Mesenchymal stem cell (in vitro differentiated cells and primary cell): Measurements from ENCODE around the gene ANKRD29.

Source experiments
- DNase-seq: peaks from one replicate; pipeline ENCODE4 v3.0.0-alpha.2; 2013
- H2AFZ ChIP-seq: one replicate; pipeline ENCODE4 v1.6.1; 2013; ENCODE audit warnings: low read depth, mild to moderate bottlenecking, control low read depth, inconsistent platforms, low read length, moderate library complexity
- H2AK5ac ChIP-seq: 2 replicates; pipeline ENCODE4 v1.6.1; 2013; ENCODE audit warnings: low read length, moderate library complexity, mild to moderate bottlenecking, inconsistent platforms; ENCODE audit not compliant: severe bottlenecking
- H2BK120ac ChIP-seq: one replicate; pipeline ENCODE4 v1.6.1; 2013; ENCODE audit warnings: low read depth, mild to moderate bottlenecking, inconsistent platforms, low read length, moderate library complexity
- H2BK12ac ChIP-seq, 2 experiments: one replicate each; pipeline ENCODE4 v1.6.1; 2013; ENCODE audit warnings: inconsistent platforms in 2 of 2, low read length in 2 of 2, mild to moderate bottlenecking in 2 of 2, moderate library complexity in 2 of 2, control low read depth in 1 of 2
- H2BK15ac ChIP-seq: one replicate; pipeline ENCODE4 v1.6.1; 2013; ENCODE audit warnings: mild to moderate bottlenecking, low read depth, inconsistent platforms; ENCODE audit not compliant: poor library complexity, severe bottlenecking
- H2BK5ac ChIP-seq: 2 replicates; pipeline ENCODE4 v1.6.1; 2013; ENCODE audit warnings: low read depth, mild to moderate bottlenecking, low read length, control low read depth, inconsistent platforms; ENCODE audit not compliant: poor library complexity, severe bottlenecking
- H3K14ac ChIP-seq, 2 experiments: one replicate each; pipeline ENCODE4 v1.6.1; 2013; ENCODE audit warnings: inconsistent platforms in 2 of 2, low read length in 2 of 2, control low read depth in 1 of 2, mild to moderate bottlenecking in 1 of 2, moderate library complexity in 1 of 2
- H3K18ac ChIP-seq, 2 experiments: one replicate each; pipeline ENCODE4 v1.6.1; 2013; ENCODE audit warnings: inconsistent platforms in 2 of 2, low read length in 2 of 2, control low read depth in 1 of 2, low read depth in 1 of 2, mild to moderate bottlenecking in 1 of 2
- H3K23ac ChIP-seq, 2 experiments: one replicate each; pipeline ENCODE4 v1.6.1; 2013; ENCODE audit warnings: inconsistent platforms in 2 of 2, low read length in 2 of 2, mild to moderate bottlenecking in 2 of 2, moderate library complexity in 2 of 2, control low read depth in 1 of 2
- H3K27ac ChIP-seq: 2 replicates; pipeline ENCODE4 v1.5.1; 2013; ENCODE audit warnings: mild to moderate bottlenecking, moderate library complexity, low read length, control low read depth, inconsistent platforms; ENCODE audit not compliant: poor library complexity, severe bottlenecking
- H3K27me3 ChIP-seq, 2 experiments: 2 replicates each; pipeline versions ENCODE4 v1.6.1 to v1.7.0; 2013; ENCODE audit warnings: low read length in 2 of 2, mild to moderate bottlenecking in 2 of 2, moderate library complexity in 2 of 2, control low read depth in 1 of 2, inconsistent platforms in 1 of 2; ENCODE audit not compliant: control insufficient read depth in 1 of 2, insufficient read depth in 1 of 2
- H3K36me3 ChIP-seq, 2 experiments: 2 replicates each; pipeline versions ENCODE4 v1.6.1 to v1.7.0; 2013; ENCODE audit warnings: low read length in 2 of 2, control low read depth in 1 of 2, inconsistent platforms in 1 of 2, low read depth in 1 of 2, mild to moderate bottlenecking in 1 of 2; ENCODE audit not compliant: insufficient read depth in 2 of 2, control insufficient read depth in 1 of 2
- H3K4ac ChIP-seq, 2 experiments: one replicate each; pipeline ENCODE4 v1.6.1; 2013; ENCODE audit warnings: inconsistent platforms in 2 of 2, low read length in 2 of 2, mild to moderate bottlenecking in 2 of 2, moderate library complexity in 2 of 2, control low read depth in 1 of 2, low read depth in 1 of 2
- H3K4me1 ChIP-seq: 2 replicates; pipeline ENCODE4 v1.6.1; 2013; ENCODE audit warnings: low read depth, low read length, control low read depth; ENCODE audit not compliant: control insufficient read depth, insufficient read depth
- H3K4me2 ChIP-seq: 2 replicates; pipeline ENCODE4 v1.6.1; 2013; ENCODE audit warnings: low read length, mild to moderate bottlenecking, inconsistent platforms; ENCODE audit not compliant: poor library complexity, severe bottlenecking
- H3K4me3 ChIP-seq, 2 experiments: 2 replicates each; pipeline versions ENCODE4 v1.5.1 to v1.7.0; 2013; ENCODE audit warnings: low read length in 2 of 2, mild to moderate bottlenecking in 2 of 2, control low read depth in 1 of 2, low read depth in 1 of 2; ENCODE audit not compliant: insufficient read depth in 1 of 2
- H3K79me1 ChIP-seq: replicated peaks from 2 replicates; pipeline ENCODE4 v1.6.1; 2013; ENCODE audit warnings: mild to moderate bottlenecking, control low read depth, low read length, inconsistent platforms; ENCODE audit not compliant: poor library complexity, severe bottlenecking
- H3K9ac ChIP-seq: 2 replicates; pipeline ENCODE4 v1.7.0; 2013; ENCODE audit warnings: mild to moderate bottlenecking, low read length, moderate library complexity
- H3K9me3 ChIP-seq: 2 replicates; pipeline ENCODE4 v1.7.0; 2013; ENCODE audit warnings: mild to moderate bottlenecking, low read length; ENCODE audit not compliant: control insufficient read depth
- H4K8ac ChIP-seq: one replicate; pipeline ENCODE4 v1.6.1; 2013; ENCODE audit warnings: inconsistent platforms, mild to moderate bottlenecking, low read length, moderate library complexity
- H4K91ac ChIP-seq: one replicate; pipeline ENCODE4 v1.6.1; 2013; ENCODE audit warnings: mild to moderate bottlenecking, low read length, inconsistent platforms
- WGBS: methylation state at CpG from one replicate; pipeline ENCODE4 v1.1.7; 2013; ENCODE audit warnings: mixed read lengths; 5-methylcytosine and 5-hydroxymethylcytosine counted together

Gene ANKRD29

GRCh38 chr18:23568281-23569138 lies 94.2 kb downstream of the ANKRD29 start:
- no peak overlapping the region for H3K4me3 ChIP-seq
- no peak overlapping the region for H3K4me2 ChIP-seq
- H4K91ac ChIP-seq: no peak overlapping the region
- H3K4ac ChIP-seq: no peak overlapping the region
- H2BK120ac ChIP-seq: no peak overlapping the region
- H3K23ac ChIP-seq: no peak overlapping the region
- no peaks in the 10 kb centered on the region for H3K9me3 ChIP-seq
- DNase-seq: no peak
- H2BK5ac ChIP-seq: no peak overlapping the region
- H3K4me1 ChIP-seq: peaks cover 3% of the 10 kb centered on the region
- no peaks in the 10 kb centered on the region for H3K27me3 ChIP-seq
- H3K18ac ChIP-seq: no peak overlapping the region
- no peak overlapping the region for H3K14ac ChIP-seq
- H4K8ac ChIP-seq: no peak overlapping the region
- peaks cover 14 to 96% of the 10 kb centered on the region in 2 experiments for H3K36me3 ChIP-seq
- no peak overlapping the region for H2BK15ac ChIP-seq
- peaks cover 31% of the 10 kb centered on the region for H3K79me1 ChIP-seq
- no peak overlapping the region for H2AK5ac ChIP-seq
- no peak overlapping the region for H3K9ac ChIP-seq
- WGBS: 94% methylated on average over 5 of the region's 7 CpGs
- no peak overlapping the region for H2BK12ac ChIP-seq
- no peak overlapping the region for H3K27ac ChIP-seq
- no peak overlapping the region for H2AFZ ChIP-seq

- Histone ChIP-seq H3K4me3 (no peak overlapping the region), H3K4me2 (no peak overlapping the region), H2BK15ac (no peak overlapping the region), H2AK5ac (no peak overlapping the region), H3K9me3 (no peaks in the 10 kb centered on the region), H3K27ac (no peak overlapping the region), H2BK120ac (no peak overlapping the region), H3K23ac (no peak overlapping the region), H3K18ac (no peak overlapping the region), H3K79me1 (peaks cover 29% of the 10 kb centered on the region), H3K36me3 (peaks cover 14 to 96% of the 10 kb centered on the region in 2 experiments), H2BK12ac (no peak overlapping the region), H4K8ac (no peak overlapping the region), H2BK5ac (no peak overlapping the region), H2AFZ (no peak overlapping the region), H3K4ac (no peak overlapping the region), H3K9ac (no peak overlapping the region), H3K14ac (no peak overlapping the region), H3K27me3 (no peaks in the 10 kb centered on the region), H3K4me1 (peaks cover 6% of the 10 kb centered on the region), H4K91ac (no peak overlapping the region)
- no peak for DNase-seq
- WGBS: 100% methylated on average over 1 of the region's 3 CpGs
Measured at GRCh38 chr18:23567671-23568070, 95.0 kb downstream of the ANKRD29 start.

- Histone ChIP-seq H3K27ac (no peak overlapping the region), H3K23ac (no peak overlapping the region), H3K79me1 (peaks cover 27% of the 10 kb centered on the region), H3K9me3 (no peaks in the 10 kb centered on the region), H2AK5ac (no peak overlapping the region), H3K14ac (no peak overlapping the region), H2BK120ac (no peak overlapping the region), H3K27me3 (no peaks in the 10 kb centered on the region), H2AFZ (no peak overlapping the region), H2BK5ac (no peak overlapping the region), H3K4me3 (no peak overlapping the region), H4K8ac (no peak overlapping the region), H3K9ac (no peak overlapping the region), H3K4ac (no peak overlapping the region), H3K4me1 (peaks cover 6% of the 10 kb centered on the region), H2BK12ac (no peak overlapping the region), H4K91ac (no peak overlapping the region), H3K36me3 (peaks cover 20 to 95% of the 10 kb centered on the region in 2 experiments), H3K18ac (no peak overlapping the region), H2BK15ac (no peak overlapping the region), H3K4me2 (no peak overlapping the region)
- WGBS: 70% methylated on average over 3 of the region's 3 CpGs
- no peak for DNase-seq
Measured at GRCh38 chr18:23565916-23566547, 96.7 kb downstream of the ANKRD29 start.

GRCh38 chr18:23563377-23564043 lies 99.2 kb downstream of the ANKRD29 start:
- Histone ChIP-seq H3K9me3 (no peaks in the 10 kb centered on the region), H3K9ac (peak overlapping the region; percentile 51), H3K27me3 (no peaks in the 10 kb centered on the region), H4K91ac (no peak overlapping the region), H3K4me2 (no peak overlapping the region), H2BK120ac (no peak overlapping the region), H3K79me1 (peaks cover 14% of the 10 kb centered on the region), H3K27ac (no peak overlapping the region), H3K4me3 (no peak overlapping the region), H3K23ac (no peak overlapping the region), H2BK5ac (no peak overlapping the region), H3K36me3 (peaks cover 24 to 93% of the 10 kb centered on the region in 2 experiments), H3K4me1 (peaks cover 4% of the 10 kb centered on the region), H3K18ac (peak overlapping the region in 1 of 2 experiments; percentile 30), H2AK5ac (no peak overlapping the region), H2AFZ (no peak overlapping the region), H3K4ac (no peak overlapping the region), H3K14ac (no peak overlapping the region), H2BK15ac (no peak overlapping the region), H2BK12ac (no peak overlapping the region), H4K8ac (no peak overlapping the region)
- WGBS: 100% methylated on average over 2 of the region's 2 CpGs
- peak; percentile 80 for DNase-seq
